NCI-H82 treated with DMSO at 0.1 percent for 48 hours (cell line): Measurements from ENCODE around the gene COL4A2.

Experiments used
- DNase-seq: peaks from one replicate; lab custom pipeline; 2025; ENCODE audit not compliant: unreplicated experiment; lab: John Stamatoyannopoulos, UW

The COL4A2 gene

DNA sequence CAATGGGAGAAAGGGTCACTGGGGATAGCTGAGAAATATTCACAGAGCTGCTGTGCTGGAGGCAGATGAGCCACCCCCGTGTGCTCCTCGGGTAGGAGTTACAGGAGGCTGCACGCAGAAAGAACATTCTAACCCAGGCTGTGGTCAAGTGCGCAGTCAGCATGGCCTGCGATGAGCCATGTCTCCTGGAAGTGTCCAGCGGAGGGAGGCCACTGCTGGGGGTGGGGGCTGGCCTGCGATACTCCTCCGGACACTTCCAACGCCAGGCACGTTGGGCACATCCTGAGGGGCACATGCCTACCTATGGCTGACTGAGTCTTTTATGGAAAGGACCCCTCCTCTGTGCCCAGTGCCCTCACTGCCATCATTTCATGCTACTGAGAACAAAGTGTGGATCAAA, 198.5 kb downstream of the COL4A2 start:
- DNase-seq: no peak

DNA sequence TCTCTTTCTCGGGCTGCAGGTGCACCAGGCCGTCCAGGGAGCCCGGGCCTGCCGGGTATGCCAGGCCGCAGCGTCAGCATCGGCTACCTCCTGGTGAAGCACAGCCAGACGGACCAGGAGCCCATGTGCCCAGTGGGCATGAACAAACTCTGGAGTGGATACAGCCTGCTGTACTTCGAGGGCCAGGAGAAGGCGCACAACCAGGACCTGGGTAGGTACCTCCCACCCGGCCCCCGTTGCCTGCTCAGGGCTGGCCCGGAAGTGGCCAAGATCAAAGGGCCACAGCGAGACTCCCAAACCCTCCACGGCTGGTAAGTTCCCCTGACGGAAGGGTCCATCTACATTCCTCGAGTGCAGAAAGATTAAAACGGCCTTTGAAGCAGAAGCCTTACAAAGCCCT, 199.3 kb downstream of the COL4A2 start:
- DNase-seq: no peak

DNA sequence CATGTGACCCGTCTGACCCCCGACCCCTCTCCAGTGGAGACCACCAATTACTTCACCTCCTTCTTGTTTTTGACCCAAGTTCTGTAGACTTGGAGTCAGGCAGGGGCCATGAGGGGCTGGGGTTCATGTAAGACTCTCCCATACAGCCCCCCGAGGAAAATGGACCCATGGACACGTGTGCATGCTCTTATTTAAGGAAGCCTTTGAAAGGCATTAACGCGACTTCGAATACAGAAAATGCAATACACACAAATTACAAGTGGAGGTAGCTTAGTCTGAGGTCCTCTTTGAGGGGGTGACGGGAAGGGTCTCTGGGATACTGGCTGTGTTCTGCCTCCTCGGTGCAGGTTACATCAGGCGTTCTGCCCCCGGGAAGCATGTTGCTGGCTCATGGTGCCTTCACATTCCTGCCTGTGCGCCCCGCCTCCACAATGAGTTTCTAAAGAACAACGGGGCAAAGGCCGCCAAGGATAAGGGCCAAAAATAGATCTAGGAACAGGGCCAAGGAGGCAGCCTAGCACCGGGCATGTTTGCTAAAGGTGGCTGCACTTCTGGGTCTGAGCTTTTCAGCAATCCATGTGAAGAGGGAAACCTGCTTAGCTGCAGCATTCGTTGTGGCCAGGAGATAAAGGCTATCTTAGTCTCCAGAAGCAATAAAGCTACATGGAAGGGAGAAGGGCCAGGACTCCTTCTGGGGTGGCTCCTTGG, 199.9 kb downstream of the COL4A2 start:
- no peak for DNase-seq

DNA sequence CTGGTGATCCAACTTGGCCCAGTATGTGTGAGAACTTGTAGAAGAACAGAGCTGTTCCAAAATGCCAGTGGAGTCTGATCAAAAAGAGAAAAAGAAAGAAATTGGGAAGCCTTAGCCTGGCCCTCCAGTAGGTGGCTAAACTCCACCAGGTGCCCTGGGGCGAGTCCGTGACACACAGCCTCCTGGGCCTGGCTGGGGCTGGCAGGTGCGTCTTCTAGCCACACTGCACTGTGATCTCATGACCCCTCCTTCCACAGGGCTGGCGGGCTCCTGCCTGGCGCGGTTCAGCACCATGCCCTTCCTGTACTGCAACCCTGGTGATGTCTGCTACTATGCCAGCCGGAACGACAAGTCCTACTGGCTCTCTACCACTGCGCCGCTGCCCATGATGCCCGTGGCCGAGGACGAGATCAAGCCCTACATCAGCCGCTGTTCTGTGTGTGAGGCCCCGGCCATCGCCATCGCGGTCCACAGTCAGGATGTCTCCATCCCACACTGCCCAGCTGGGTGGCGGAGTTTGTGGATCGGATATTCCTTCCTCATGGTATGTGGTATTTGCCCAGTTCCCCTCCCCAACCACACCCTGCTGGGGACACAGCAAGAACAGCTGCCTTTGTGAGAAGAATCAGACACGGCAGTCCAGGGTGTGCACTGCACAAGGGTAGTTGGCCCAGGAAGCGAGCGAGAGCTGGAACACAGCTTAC, 200.7 kb downstream of the COL4A2 start:
- no peak for DNase-seq

DNA sequence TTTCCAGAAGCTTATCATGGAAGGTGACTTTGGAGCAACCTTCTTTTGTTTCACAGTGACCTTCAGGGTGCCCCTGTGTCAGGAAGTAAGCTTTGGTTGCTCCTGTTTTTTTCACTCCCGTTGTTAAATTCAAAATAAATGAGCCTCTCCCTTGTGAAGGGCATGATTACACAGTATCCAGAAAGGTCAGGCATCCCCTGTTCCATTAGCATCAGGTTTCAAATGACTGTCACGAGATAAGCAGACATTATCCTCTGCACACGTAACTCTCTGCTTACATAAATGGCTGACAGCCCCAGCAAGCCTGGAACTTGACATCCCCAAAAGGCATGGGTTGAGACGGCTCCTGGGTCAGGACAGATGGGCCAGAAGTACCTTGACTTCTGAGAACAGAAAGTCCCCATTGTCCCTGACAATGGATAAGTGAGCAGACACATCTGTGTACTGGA, 202.4 kb downstream of the COL4A2 start:
- peak; percentile 60 for DNase-seq

DNA sequence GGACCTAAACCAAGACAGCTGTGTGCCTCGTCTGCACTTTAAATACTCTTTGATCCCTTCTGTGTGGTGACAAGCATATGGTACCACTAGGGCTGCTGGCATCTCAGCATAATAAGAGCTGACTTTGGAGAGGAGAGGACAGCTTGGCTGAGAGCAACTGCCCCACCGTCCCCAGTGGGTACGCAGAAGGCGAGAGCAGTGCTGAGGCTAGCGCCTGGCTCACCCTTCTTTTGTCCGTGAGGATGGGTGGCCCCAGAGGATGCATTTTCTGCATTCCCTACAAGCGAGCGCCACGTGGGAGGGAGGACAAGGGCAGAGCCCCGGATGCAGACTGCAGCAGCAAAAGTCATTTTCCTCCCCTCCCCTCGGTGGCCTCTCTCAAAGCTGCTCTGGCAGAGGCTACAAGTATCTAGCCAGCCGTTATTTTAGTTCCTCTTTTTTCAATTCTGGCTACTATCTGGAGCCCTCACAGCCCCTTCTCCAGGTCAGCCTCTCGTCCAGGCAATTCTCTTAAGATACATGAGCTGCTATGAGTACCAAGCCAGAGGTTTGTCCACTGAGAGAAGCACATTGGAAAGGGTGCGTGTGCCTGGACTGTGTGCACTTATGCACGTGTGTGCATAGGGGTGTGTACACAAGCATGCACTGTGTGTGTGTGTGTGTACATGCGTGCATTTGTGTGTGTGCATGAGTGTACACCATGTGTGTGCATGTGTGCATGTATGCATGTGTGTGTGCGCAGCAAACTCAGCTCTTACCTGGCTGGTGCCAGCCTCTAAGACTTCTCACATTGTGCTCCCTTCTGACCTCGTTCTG, 203.1 kb downstream of the COL4A2 start:
- DNase-seq: no peak

DNA sequence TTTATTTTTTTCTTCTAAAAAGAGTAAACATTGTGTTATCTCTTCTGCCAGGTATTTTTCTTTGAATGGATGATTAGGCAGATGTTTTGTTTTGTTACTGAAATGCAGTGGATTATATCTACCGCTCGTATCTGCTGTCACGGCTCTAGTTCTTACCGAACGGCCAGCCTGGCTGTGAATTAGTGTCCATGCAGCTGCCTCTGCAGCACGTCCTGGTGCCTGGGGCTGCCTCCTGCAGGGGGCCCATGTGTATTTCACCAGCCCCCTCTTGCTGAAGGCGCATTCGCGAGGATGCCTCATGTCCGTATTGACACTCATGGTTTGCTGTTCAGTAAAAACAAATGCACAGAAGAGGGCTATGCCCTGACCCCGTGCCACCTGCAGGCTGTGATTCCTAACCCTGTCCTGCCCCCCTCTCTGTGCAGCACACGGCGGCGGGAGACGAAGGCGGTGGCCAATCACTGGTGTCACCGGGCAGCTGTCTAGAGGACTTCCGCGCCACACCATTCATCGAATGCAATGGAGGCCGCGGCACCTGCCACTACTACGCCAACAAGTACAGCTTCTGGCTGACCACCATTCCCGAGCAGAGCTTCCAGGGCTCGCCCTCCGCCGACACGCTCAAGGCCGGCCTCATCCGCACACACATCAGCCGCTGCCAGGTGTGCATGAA, 204.6 kb downstream of the COL4A2 start:
- no peak for DNase-seq

GRCh38 chr13:110512198-110512740, 205.2 kb downstream of the COL4A2 start:
- DNase-seq: no peak

DNA sequence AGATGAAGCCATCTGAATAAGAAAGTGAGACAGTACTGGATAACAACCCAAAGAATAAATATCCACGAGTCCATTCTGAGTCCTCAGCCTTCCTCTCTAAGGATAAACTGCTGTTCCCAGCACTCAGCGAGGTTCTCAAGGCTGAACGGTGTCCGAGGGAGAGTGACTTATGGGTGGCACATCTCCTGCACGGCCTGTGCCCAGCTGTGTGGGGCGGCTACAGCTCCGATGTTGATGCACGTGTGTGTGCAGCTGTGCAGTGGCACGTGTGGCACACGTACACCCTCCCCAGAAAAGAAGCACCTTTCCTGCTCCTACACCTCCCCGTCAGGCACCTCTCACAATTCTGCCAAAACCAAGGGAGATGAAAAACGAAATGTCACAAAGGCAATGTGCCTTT, 209.4 kb downstream of the COL4A2 start:
- no peak for DNase-seq

DNA sequence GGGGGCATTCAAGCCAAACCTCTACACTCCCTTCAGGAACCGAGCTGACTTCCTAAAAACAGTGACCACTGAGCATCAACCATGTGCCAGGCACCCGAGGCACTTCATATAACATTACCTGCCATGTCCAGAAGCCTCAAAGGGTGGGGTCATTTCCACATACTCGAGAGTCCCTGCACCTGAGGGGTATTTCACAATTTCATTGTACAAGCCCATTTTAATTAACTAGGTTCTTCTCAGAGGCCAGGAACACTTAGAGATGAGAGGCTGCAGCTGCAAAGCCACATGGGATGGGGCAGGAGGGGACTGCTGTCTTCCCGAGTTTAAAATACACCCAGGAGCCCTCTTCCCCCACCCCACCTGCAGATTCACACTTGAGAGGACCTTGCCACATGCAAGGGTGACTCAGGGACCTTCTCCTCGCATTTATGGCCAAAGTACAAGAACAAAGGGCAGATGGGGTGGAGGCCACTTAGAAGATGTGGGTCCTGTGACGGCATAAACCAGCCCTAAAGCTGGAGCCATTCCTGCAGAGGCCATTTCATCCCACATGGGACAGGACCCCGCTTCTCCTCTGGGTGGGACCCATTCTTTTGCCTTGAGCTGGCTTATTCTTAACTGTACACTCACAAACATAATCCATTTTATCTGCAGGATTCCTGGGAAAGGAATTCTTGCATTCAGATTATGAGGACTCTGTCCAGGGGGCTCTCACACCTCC, 210.6 kb downstream of the COL4A2 start:
- no peak for DNase-seq

DNA sequence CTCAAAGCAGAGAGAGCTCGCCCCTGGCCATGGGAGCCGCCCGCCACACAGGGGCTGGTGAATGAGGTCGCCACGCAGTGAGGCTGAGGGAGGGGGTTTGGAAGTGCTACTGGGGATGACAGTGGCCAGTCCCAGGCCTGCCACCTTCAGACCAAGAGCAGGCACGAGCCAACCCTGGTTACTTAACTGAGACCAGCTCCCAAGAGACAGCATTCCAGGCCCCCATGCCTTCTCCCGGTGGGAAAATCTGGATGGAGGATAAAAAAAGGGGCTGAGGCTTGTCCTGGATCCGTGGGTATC, 211.1 kb downstream of the COL4A2 start:
- DNase-seq: no peak

- DNase-seq: no peak
Observed at GRCh38 chr13:110518571-110518970, 211.5 kb downstream of the COL4A2 start.

- no peak for DNase-seq
Observed at GRCh38 chr13:110519046-110519445, 212.0 kb downstream of the COL4A2 start.

DNA sequence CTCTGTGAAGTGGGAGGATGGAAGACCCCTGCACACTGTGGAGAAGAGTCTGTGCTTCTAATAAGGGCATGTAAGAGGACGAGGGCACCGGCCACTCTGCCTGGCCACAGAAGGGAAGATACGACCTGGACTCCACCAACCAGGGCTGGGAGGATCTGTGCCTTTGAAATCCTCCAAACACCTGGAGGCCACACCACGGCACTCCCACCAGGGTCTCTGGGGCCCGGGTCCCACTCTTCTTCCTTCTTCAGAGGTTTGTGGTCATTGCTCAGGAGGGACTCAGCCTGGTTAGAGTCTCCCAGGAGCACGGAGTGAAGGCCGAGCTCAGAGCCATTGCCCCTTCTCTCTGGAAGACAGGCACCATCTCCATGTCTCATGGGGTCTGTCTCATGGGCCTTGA, 212.4 kb downstream of the COL4A2 start:
- DNase-seq: no peak

DNA sequence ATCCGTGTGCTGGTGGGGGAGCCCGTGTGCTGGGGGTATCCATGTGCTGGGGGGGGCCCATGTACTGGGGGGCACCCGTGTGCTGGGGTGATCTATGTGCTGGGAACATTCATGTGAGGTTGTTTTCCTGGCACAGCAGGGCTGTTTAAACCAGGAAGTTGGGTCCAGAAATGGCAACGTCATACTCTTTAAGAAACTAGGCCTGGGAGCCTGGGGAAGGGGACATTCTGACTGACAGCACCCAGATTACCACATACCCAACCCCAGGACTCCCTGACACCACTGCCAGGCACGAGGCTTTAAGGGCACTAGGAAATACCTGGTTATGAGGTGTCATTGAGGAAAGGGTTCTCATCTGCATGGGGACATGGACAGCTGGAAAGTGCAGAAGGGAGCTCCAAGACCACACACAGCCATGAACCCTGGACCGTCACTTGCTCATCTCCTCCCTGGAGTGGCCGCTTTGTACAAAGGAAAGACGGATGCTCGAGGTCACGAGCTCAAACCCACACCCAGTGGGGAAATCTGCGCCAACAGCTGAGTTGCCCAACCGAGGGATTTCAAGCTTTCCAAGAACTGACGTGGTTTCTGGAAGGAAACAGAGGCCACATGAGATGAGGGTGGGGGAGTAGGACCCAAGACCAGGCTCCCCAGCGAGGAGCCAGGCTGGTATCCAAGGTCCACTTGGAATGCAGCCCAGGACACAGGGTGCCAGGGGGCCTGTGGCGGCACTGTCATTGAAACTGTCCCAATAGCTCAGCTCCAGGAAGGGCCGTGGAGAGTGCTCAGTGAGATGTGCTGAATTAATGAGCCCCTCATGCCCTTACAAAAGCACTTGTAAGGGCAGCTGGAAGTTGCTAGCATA, 213.6 kb downstream of the COL4A2 start:
- no peak for DNase-seq

DNA sequence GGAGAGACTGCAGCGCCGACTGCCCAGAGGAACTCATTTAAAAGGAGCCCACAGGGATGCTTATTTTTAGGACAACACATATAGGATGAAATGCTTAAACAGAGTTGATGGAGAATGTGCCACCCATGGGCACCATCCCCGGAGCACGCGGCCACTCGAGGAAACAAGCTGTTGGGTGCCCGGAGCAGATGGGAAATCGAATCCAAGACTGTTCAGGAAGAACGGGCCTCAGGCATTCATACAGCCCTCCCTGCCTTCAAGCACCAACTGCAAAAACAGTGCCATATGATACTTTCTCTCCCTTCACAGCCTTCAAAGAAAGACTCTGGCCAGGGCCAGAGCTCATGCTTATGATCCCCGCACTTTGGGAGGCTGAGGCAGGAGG, 214.2 kb downstream of the COL4A2 start:
- no peak for DNase-seq

GRCh38 chr13:110521946-110522345, 214.9 kb downstream of the COL4A2 start:
- DNase-seq: no peak

DNA sequence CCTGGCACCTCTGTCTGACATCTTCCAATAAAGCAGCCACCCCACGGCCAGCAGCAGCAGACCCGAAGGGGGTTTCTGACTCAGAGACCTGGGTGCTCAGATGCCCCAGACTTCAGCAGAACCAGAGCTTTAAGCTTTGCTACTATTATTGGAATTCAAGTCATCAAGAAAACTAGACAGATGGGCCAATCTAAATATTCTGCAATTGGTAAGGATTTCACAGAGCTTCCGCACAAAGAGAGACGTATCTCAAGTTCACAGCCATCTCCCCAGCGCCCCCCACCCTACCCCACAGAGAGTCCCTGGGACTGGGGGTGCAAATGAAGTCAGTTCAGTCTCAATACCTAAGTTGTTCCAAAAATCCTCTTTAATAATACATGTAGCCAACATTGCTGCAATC, 215.6 kb downstream of the COL4A2 start:
- DNase-seq: no peak

DNA sequence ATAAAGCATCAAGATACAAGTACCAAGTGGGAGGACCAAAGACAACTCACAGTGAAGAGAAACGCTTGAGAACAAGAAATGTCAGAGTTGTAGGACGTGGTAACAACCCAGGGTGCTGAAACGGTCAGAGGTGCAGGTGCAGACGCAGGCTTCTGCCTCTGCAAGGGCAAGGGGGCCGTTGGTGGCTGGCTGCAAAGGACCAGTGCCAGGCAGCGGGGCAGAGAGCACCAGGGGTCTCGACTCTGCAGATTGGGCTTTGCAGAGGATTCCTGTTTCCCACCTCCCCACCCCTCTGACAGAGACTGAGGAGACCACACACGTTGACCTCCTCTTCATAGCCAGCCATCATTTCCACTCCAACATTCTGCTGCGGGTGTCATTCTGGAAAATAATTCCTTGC, 216.1 kb downstream of the COL4A2 start:
- no peak for DNase-seq
